Stimulated activated CD8-positive, alpha-beta memory T cell treated with anti-CD3 and anti-CD28 coated beads, Interleukin-4, amount 100 ng/mL, for 1 hour (primary cell): ENCODE data around the gene WHAMM.
"Not testable (repeated sequence)": the region's sequence is repeated elsewhere in the genome, so short reads cannot be mapped to it uniquely, and the experiment has no call there.

Experiments used
- DNase-seq, 2 donors: peaks; one replicate each; pipeline ENCODE4 v3.0.0-alpha.2; 2020; ENCODE audit warnings: low read depth in 2 of 2, low spot score in 1 of 2

The WHAMM gene

DNA sequence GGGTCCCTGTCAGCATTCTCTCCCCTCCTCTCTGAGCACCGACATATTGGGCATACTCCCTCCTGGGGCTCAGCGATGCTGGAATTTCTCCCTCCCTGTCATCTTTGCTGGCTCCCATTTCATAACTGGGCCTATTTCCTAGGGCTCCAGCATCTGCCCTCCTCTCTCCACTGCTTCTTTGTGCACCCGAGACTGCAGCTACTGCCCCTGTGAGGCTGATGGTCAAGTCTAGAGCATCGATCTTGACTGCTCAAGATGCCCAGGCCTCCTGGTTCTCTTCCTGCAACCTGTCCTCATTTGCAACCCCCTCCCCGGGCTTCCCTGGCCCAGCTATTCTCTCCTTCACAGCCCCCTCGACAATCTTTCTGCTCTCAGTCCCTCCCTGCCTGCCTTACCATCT is 53.5 kb downstream of the WHAMM start:
- DNase-seq, result no peak

DNA sequence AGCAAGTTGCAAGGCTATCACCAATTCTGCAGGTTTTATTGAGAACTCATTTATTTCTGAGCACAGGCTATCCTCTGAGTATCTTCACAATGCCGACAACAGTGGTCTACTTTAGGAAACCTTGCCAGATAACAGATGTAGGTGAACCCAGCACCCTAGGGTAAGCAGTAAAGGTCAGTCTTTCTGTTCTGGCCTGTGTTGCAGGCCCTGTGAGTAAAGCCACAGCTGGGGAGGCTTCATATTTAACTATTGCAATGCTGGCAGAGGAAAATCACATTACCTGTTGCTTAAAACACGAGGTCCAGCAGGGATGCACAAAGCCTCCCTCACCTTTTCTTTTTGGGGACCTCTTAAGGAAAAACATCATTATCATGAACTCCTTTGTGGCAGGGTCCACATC is 55.5 kb downstream of the WHAMM start:
- DNase-seq, result no peak

DNA sequence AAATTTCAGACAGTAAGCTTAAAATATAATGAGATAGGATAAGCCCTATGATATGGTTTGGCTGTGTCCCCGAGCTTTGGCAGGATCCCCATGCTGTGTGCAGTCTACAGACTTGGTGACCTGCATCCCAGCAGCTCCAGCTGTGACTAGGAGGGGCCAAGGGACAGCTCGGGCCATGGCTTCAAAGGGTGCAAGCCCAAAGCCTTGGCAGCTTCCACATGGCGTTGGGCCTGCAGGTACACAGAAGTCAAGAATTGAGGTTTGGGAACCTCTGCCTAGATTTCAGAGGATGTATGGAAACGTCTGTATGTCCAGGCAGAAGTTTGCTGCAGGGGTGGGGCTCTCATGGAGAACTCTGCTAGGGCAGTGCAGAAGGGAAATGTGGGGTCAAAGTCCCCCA is 56.2 kb downstream of the WHAMM start:
- DNase-seq, result not testable (repeated sequence)

DNA sequence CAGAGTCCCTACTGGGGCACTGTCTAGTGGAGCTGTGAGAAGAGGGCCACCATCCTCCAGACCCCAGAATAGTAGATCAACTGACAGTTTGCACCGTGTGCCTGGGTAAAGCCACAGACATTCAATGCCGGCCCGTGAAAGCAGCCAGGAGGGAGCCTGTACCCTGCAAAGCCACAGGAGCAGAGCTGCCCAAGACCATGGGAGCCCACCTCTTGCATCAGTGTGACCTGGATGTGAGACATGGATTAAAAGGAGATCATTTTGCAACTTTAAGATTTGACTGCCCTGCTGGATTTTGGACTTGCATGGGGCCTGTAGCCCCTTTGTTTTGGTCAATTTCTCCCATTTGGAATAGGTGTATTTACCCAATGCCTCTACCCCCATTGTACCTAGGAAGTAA is 56.6 kb downstream of the WHAMM start:
- not testable (repeated sequence) for DNase-seq

DNA sequence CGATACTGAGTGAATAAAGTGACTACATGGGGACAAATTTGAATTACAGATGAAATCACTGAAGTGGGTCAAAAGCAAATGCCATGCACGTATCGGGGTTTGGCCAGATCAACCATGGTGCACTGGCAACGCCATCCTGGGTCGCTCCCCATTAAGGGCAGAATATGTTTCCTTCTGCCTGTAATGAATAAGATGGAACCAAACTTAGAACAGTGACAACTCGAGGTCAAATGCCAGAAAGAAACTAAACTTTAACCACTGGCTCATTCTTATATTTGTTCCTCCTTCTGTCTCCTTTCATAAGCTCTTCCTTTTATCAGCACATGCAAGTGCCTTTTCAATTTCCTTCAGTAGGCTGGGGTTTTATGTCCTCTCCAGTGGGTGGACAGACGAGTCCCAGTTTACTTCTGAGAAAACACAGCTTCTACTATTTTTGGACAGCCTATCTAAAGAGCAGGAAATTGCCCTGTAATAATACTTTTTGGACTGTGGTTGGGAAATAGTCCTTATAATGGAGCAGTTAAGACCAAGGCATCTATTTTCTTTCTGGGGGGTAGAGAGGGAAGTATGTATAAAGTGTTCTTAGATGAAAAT is 61.4 kb downstream of the WHAMM start:
- DNase-seq, result no peak

DNA sequence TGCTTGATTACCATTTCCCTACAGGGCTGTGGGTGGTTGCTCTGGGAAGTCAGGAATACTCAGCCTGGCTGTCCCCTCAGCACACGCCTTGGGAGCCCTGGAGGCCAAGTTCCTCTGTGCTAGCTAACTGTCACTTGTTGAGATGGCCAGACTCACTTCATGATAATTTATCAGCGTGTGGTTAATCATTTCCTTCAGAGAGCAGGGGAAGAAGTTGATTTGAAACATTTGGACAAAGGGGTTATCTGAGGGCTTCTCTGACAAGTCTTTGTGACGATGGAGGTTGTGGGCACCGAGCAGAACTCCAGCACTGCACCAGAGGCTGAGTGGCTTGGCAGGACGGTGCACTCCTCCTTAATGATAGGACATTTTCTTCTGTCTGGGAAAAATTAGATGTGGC is 61.9 kb downstream of the WHAMM start:
- DNase-seq, result no peak

DNA sequence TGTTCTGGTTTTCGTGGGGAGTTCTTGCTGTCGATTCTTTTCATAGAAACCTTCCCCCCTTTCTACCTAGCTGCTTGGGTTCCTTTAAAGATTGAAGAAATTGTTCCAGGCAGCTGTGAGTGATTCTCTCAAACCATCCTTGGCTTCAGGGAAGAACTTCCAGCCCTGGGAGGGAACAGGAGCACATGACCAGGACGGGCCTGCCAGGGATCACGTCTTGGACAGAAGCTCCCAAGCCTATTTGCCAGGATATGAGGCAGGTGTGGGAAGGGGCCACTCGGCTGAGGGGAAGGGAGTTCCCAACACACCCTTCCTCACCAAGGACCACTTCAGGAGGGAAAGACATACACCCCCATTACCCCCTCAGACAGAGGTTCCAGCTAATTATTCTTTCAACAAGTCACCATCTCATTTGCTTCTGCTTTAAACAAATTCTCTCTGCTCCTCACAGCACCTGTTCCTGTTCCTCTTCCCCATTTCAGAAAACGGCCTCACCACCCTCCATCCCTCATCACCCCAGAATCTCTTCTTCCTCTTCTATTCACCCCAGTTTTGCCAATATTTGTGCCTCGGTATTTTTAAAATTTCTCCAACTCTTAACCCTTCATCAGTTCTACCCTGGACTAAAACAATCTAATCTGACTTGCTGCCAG is 62.5 kb downstream of the WHAMM start:
- DNase-seq, result no peak

DNA sequence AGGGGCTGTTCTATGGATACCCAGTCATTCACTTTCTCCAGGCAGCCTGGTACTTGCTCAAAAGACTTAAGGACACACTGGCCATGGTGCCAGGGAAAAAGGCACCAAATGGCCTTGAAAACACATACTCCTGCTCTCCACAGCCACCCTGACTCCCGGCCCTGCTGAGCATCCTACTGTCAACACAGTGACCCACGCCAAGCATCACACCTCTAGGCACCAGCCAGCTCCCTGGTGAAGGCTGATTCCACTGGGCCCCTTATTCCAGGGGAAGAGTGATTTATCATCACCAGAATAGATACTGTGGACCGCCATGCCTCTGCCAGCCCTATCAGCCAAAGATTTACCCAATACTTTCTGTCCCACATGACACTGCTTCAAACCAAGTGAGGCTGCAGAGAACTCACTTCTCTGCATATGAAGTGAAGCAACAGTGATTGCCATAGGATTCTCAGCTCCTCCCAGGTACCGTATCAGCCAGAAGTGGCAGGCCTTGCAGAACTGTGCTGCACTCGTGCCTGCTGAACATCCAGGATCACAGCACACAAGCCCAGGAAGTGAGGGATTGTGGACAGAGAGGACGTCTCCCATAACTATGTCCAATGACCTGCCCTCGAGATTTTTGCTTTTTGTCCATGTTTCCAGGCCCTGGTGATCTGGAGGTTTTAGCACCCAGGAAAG is 63.7 kb downstream of the WHAMM start:
- DNase-seq, result no peak

DNA sequence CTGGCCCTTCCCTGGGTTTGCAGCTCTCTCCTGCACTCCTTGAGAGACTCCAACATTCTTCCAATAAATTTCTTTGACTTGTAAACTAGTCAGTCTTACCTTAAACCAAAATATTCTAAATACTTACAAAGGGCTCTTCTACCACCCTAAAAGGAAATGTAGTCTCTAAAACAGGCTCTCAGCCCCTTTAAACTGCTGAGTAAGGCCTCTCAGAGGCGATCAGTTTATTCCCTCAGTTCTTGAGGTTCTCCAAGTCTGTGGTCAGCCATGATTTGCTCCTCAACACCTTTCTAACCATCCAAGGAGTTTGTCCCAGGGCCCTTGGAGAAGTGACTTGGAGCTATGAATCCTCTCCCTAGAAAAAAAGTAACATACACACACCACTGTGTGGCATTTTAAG is 64.8 kb downstream of the WHAMM start:
- DNase-seq, result no peak

DNA sequence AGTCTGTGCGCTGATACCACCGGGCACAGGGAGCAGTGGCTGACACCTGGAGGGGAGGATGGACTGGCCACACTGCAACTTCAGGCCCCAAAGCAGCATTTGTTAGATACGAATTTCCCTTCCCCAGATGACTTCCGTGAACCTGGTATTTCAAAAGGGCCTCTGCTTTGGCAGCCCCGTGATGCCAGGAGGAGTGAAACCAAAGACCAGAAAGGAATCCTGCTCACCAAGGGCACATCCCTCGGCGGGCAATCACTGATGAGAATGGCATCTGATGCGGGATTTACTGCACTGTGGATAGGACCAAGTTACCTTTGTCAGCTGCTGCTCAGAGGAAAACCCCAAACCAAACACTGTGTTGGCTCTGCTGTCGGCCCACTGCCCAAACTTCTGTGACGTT is 65.5 kb downstream of the WHAMM start:
- no peak for DNase-seq

DNA sequence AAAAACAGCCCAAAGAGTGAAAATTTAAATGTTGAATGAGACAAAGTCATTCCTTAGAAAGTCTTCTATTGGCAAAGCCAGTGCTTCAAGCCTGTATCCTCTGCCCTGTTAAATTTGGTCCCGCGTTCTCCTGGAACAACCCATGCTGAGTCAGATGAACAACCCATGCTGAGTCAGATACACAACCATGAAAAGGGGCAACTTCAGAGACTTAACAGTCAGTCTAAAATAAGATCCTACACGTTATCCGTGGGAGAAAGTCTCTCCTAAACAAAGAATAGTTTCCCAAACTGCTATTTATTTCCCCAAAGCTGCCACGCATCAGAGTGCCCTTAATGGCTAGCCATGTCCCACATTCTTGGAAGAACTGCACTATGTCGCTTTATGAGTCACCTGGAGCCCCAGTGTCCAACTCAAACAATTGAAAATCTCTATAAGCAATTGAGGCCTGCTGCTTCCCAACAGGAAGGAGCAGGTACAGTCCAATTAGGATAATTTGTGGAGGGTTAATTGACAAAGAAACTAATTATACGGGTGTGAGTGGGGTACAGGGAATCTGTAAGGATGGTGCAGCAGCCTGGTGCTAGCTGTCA is 66.1 kb downstream of the WHAMM start:
- no peak for DNase-seq

DNA sequence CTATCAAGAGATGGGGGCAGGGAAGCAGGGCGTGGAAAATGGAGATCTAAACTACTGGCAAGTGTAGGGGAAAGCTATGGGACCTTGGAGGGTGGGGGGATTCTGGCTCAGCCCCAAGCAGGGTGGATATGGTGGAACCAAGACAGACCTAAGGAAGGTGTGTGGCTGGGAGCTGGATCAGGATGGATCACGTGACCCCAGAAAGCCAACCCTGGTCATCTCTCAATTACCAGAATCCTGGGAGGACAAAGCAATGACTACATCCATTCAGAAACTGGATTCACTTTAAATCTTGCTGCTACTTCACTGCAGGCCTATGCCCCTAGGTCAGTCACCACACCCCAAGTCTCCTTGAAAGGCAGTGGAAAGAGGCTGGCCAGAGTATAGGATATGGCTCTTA is 68.4 kb downstream of the WHAMM start:
- DNase-seq, result no peak

DNA sequence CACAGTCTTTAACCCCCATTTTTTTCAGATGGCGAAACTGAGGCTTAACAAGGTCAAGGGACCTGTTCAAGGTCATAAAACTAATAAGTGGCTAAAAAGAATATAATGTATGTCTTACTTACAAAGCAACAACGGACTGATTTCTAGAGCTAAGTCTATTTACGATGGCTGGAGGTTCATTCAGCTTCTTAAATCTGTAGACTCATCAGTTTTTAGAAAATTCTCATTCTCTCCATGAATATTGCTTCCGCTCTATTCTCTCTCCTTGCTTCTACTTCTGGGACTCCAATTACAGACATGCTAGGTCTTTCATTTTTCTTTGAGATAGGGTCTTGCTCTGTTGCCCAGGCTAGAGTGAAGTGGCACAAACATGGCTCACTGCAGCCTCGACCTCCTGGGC is 68.9 kb downstream of the WHAMM start:
- DNase-seq, result no peak

DNA sequence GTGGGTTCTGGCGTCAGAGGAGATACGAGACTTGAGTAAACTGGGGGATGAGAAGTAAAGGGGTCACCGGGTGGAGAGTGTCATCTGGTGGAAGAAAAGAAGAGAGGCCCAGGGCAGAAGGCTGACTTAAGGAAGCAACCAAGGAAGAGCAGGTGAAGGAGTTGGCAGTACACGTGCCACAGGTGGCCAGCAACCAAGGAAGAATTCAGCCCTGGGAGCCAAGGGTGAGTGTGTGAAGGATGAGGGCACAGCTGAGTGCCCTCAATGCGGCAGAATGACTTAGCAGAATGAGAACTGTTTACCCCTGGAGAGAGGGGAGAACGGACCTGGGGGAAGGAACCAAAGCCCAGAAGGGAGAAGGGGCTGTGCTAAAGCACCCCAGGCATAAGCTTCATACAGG is 71.3 kb downstream of the WHAMM start:
- DNase-seq, result no peak

DNA sequence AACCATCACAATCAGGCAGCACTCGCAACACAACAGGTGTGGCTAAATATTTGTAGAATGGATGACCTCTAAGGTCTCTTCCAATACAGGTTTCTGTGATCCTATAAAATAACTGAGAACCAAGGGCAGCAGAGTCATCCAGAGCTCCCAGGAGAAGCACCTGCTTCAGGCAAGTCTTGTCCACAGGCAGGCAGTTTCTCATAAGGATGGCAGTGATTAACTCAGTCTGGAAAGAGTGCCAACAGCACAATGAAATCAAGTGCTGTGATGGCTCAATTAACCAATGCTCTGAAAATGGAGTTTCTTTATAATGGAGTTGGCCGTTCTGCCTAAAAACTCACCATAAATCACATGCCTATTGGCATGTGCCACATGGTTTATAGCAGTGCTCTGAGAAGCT is 72.3 kb downstream of the WHAMM start:
- DNase-seq, result no peak

DNA sequence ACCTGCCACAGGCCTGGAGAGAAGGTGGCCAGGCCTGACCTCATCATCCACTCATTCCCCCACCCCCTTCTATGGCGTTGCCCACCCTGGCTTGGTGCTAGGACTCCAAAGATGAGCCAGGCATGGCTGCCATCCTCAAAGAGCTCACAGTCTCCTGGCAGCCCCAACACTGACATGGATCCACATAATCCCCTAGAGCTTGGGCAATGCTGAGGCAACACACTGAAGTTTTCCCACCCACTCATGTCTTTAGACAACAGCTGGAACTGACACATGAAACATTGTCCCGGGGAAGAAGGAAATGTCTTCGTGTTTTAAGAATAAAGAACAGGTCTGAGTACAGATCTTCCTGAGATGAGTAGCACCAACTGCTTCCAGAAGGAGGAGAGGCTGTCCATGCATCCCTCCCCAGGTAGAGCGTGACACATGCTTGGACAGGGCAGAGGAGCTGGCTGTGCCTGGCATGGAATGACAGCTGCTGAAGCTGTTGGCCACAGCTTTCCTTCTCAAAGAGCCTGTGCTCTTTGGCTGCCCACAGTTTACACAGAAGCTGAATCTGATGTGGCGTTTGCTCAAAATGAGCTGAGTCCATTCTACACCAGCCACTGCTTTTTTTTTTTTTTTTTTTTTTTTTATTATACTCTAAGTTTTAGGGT is 73.0 kb downstream of the WHAMM start:
- DNase-seq, result no peak
